ENCODE results near the gene FAM13A.

FAM13A gene

GRCh38 chr4:88780389-88780788 lies 276.6 kb downstream of the FAM13A start:
- no peak for DNase-seq (ENCODE audit: low read depth)
- TF ChIP-seq, protein P1, sequence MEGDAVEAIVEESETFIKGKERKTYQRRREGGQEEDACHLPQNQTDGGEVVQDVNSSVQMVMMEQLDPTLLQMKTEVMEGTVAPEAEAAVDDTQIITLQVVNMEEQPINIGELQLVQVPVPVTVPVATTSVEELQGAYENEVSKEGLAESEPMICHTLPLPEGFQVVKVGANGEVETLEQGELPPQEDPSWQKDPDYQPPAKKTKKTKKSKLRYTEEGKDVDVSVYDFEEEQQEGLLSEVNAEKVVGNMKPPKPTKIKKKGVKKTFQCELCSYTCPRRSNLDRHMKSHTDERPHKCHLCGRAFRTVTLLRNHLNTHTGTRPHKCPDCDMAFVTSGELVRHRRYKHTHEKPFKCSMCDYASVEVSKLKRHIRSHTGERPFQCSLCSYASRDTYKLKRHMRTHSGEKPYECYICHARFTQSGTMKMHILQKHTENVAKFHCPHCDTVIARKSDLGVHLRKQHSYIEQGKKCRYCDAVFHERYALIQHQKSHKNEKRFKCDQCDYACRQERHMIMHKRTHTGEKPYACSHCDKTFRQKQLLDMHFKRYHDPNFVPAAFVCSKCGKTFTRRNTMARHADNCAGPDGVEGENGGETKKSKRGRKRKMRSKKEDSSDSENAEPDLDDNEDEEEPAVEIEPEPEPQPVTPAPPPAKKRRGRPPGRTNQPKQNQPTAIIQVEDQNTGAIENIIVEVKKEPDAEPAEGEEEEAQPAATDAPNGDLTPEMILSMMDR (IDR thresholded peaks at IDR 0.05; ENCODE audit: insufficient read depth, low read depth, low read length, missing control alignments), result no peak
- no peak overlapping the region for H3K4me3 ChIP-seq (ENCODE audit: low read length)

- TF ChIP-seq, protein P1 (IDR thresholded peaks at IDR 0.05; ENCODE audit: insufficient read depth, low read depth, low read length, missing control alignments), result no peak
These were observed 277.6 kb downstream of the FAM13A start for GRCh38 chr4:88779431-88779830.

DNA sequence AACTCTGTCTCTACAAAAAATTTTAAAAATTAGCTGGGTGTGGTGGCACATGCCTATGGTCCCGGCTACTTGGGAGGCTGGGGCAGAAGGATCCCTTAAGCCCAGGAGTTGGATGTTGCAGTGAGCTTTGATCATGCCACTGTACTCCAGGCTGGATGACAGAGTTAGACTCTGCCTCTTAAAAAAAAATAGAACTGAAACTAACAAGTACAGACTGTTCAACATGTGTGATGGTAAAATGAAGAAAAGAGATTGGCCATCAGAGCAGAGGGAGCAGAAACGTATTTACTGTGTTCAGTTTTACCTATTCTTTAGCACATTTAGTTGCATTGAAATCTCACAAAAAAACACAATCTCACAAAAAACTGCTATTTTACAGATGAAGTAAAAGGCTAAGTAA lies 281.5 kb downstream of the FAM13A start:
- TF ChIP-seq, protein P1 (IDR thresholded peaks at IDR 0.05; ENCODE audit: insufficient read depth, low read depth, low read length, missing control alignments), result no peak
- no peak overlapping the region for H3K4me3 ChIP-seq (ENCODE audit: low read length)
- DNase-seq (ENCODE audit: low read depth), result no peak

More at GRCh38 chr4:88779431-88779830, 277.6 kb downstream of the FAM13A start:
- H3K4me3 ChIP-seq (ENCODE audit: low read length), result no peak overlapping the region
- peak; percentile 62 for DNase-seq (ENCODE audit: low read depth)

- DNase-seq (ENCODE audit: low read depth), result no peak
- TF ChIP-seq, protein P1 (IDR thresholded peaks at IDR 0.05; ENCODE audit: insufficient read depth, low read depth, low read length, missing control alignments), result no peak
- H3K4me3 ChIP-seq (ENCODE audit: low read length), result no peak overlapping the region
These were observed 282.0 kb downstream of the FAM13A start for GRCh38 chr4:88775026-88775425.

DNA sequence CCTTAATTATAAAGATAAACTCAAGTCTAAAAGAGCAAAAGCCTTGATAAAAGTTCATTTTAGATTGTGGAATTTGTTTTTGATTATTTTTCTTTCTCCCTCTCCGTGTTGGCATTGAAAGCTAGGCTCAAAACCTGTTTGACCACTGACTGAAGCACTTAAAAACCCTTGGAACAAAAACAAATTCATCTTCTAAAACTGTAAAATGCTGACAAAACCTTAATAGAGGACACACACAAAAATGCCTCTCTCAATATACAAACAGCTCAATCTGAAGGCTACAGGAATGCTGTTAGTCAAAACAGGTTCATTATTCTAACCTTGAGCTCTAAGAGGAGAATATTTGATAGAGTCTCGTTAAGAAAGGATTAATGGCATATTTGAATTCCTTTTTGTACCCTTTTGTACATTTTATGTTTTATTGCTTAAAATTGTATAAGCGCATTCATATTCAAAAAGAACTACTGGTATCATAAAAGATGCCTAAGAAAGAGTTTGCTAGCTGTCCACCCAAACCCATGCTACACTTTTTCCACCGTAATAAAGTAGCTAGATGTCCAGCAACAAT lies 285.0 kb downstream of the FAM13A start:
- TF ChIP-seq, protein P1 (IDR thresholded peaks at IDR 0.05; ENCODE audit: insufficient read depth, low read depth, low read length, missing control alignments), result no peak
- peak; percentile 19 for DNase-seq (ENCODE audit: low read depth)
- no peak overlapping the region for H3K4me3 ChIP-seq (ENCODE audit: low read length)

- DNase-seq (ENCODE audit: low read depth), result peak; percentile 78
- H3K4me3 ChIP-seq (ENCODE audit: low read length), result no peak overlapping the region
- TF ChIP-seq, protein P1 (IDR thresholded peaks at IDR 0.05; ENCODE audit: insufficient read depth, low read depth, low read length, missing control alignments), result no peak
These were observed 291.3 kb downstream of the FAM13A start for GRCh38 chr4:88765729-88766128.

DNA sequence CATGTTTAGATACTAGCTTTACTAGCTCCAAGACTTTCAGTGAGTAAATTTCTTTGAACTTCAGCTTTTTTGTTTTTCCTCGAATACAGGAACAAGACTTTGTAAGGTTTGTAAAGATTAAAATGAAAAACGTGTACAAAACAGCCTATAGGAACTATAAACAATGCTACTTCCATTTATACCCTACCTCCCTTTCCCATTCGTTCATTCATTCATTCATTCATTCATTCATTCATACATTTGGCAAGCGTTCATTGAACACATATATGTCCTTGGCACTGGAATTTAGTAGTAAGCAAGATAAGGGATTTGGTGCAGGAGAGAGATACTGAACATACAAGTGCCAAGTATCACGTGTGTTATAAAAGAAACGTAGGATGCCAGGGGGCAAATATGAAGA lies 293.9 kb downstream of the FAM13A start:
- H3K4me3 ChIP-seq (ENCODE audit: low read length), result no peak overlapping the region
- no peak for DNase-seq (ENCODE audit: low read depth)
- TF ChIP-seq, protein P1 (IDR thresholded peaks at IDR 0.05; ENCODE audit: insufficient read depth, low read depth, low read length, missing control alignments), result no peak

Data from epithelial cell of esophagus (primary cell).